ENCODE measurements around the gene GFER.
"Not testable (repeated sequence)": the region's sequence is repeated elsewhere in the genome, so short reads cannot be mapped to it uniquely, and the experiment has no call there.

Gene GFER

GRCh38 chr16:2025878-2026460 lies 42.0 kb downstream of the GFER start:
- in situ Hi-C loops (cut with HindIII; ENCODE audit: low sequenced_read_pairs), result no loop called here

DNA sequence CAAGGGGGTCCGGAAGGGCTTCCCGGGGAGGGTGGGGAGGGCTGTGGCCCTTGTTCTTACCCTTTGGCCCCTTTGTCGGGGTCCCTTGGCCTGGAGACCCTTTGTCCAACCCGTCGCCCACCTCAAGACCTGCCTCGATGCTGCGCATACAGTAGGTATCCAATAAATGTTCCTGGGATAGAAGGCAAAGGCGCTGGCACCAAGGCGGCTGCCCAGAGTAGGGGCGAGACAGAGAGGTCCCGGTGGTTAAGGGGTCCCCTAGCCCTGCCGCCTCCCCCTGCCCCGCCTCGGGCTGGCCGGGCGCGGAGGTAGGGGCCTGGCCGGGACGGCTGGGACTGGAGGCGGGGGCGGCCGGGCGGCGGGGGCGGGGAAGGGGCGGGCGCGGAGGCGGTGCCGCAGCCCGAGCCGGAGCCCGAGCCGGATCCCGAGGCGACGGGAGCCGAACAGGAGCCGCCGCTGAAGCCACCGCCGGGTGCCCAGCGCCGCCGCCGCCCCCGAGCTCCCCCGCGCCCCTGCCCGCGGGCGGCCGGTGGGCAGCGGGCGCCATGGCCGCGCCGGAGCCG lies 42.5 kb downstream of the GFER start, which contains the start of gene NHERF2:
Gene NHERF2, plus strand, starts transcription at position 442 of the 563 bp plus-strand sequence. Its CDS starts 104 bp downstream, at position 546.
- in situ Hi-C loops (cut with HindIII; ENCODE audit: low sequenced_read_pairs), result no loop called here

- in situ Hi-C loops (cut with HindIII; ENCODE audit: low sequenced_read_pairs), result no loop called here
Measured at GRCh38 chr16:2027024-2028010, 43.3 kb downstream of the GFER start.

GRCh38 chr16:2028146-2028545 lies 44.2 kb downstream of the GFER start:
- in situ Hi-C loops (cut with HindIII; ENCODE audit: low sequenced_read_pairs), result no loop called here

DNA sequence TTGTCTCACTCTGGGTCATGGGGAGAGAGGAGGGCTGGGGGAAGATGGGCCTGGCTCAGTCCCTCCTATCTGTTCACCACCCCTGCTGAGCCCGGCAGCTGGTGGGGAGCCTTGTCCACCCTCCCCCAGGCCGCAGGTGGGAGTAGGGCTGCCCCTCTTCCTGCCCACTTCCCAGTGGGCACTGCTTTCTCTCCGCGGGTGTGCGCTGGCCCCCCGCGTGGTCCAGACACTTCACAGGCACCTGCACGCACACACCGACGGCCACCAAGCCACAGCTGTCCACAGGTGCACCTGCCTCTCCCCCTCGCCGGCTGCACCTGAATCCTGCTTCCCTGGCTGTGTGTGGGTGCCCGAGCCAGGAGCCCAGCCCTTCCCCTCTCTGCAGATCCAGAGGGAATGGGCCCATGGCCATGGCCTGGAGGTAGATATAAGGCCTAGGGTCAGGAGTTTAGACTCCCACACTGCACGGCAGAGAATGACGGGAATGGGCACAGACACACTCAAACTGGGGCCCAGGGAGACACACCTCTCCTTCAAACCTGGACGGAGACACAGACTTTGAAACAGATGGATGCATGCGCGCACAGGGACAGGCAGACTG lies 44.7 kb downstream of the GFER start:
- in situ Hi-C loops (cut with HindIII; ENCODE audit: low sequenced_read_pairs), result no loop called here

DNA sequence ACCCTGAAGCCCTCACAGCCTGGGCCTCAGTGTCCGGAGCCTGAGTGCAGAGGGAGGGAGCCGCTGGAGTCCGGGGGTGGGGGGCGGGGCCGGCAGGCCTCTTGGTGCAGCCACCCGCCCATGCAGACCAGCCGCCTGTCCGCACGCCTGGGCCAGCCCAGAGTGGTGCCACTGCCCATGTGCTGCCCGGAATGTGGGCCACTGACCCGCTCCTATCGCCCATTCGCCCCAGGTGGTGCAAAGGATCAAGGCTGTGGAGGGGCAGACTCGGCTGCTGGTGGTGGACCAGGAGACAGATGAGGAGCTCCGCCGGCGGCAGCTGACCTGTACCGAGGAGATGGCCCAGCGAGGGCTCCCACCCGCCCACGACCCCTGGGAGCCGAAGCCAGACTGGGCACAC lies 45.4 kb downstream of the GFER start:
- in situ Hi-C loops (cut with HindIII; ENCODE audit: low sequenced_read_pairs), result no loop called here

DNA sequence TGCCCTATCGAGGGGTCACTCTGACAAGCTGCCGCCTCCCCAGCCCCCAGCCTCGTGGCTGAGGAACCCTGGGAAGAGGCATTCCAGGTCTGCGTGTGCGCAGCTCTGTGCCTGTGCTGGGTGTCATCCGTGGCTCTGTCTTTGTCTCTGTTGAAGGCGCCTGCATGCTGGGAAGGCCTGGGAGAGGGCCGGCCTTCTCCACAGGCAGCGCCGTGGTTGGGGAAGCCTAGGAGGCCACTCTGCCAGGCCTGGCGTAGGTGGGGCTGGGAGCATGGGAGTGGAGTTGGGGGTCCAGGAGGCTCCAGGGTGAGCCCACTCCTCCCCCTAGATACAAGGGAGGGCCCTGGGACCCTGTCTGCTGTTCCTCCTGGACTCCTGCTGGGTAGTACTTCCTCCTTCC lies 46.0 kb downstream of the GFER start:
- in situ Hi-C loops (cut with HindIII; ENCODE audit: low sequenced_read_pairs), result no loop called here

GRCh38 chr16:2031081-2031577 lies 47.1 kb downstream of the GFER start:
- in situ Hi-C loops (cut with HindIII; ENCODE audit: low sequenced_read_pairs), result no loop called here

GRCh38 chr16:2032285-2033056 lies 48.5 kb downstream of the GFER start:
- in situ Hi-C loops (cut with HindIII; ENCODE audit: low sequenced_read_pairs), result no loop called here

GRCh38 chr16:2033057-2033908 lies 49.3 kb downstream of the GFER start:
- in situ Hi-C loops (cut with HindIII; ENCODE audit: low sequenced_read_pairs), result no loop called here

GRCh38 chr16:2033909-2034695 lies 50.1 kb downstream of the GFER start:
- in situ Hi-C loops (cut with HindIII; ENCODE audit: low sequenced_read_pairs), result not testable (repeated sequence)

DNA sequence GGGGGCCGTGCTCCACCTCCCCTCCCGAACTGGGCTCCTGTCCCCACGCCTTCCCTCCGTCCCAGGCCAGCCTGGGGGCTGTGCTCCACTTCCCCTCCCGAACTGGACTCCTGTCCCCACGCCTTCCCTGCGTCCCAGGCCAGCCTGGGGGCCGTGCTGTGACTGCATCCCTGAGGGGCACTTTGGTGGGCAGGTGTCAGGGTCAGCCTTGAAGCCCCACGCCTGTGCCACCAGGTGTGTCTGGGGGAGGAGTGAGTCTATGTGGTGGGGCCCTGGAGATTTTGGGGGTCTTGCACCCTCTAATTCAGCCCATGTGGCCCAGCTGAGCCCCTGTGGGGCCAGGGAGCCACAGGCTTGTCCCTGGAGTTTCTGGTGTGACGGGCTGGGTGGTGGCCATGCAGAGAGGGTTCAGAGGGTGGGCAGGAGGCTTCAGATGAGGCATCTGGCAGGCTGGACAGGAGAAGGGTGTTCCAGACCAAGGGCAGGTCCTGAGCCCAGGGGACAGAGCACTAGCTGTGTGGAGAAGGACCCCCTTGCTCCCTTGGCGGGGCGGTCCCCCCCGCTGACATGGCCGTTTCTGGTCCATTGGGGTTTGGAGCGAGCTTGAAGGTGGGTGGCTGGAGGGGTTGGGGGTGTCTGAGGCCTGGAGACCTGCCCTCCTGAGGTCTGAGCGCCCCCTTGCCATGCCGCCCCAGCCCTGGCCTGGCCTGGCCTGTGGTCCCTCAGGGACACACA lies 50.9 kb downstream of the GFER start:
- in situ Hi-C loops (cut with HindIII; ENCODE audit: low sequenced_read_pairs), result no loop called here

DNA sequence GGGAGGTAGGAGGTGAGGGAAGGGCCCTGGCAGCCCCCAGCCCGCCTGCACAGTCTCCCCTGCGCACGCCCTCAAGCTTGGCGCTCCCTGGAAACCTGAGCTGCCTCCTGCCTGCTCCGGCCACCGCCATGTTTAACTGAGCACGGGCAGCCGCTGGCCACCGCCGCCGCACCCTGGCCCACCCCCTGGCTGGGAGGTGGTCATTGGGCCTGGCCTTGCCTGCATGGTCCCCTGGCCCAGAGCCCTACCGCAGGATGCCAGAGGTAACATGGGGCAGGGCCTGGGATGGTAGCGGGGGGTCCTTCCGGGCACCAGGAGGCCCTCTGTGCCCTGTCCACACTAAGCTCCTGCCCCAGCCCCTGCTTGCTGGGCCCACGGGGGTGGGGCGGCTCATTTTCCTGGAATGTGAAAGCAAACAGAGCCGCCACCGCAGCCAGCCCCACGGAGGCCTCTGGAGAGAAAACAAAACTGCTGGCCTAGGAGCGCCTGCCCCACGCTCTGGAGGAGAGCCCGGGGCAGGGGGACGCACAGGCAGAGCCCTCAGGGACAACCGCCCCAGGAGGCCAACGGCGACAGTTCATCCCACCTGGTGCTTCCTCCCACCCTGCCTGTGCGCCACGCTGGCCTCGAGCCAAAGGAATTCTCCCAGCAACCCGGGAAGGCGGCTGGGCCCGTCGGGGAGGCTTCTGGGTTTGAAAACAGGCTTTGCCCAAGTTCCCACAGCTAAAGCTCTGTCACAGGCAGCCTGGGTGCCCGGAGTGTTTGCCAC lies 51.6 kb downstream of the GFER start:
- in situ Hi-C loops (cut with HindIII; ENCODE audit: low sequenced_read_pairs), result no loop called here

DNA sequence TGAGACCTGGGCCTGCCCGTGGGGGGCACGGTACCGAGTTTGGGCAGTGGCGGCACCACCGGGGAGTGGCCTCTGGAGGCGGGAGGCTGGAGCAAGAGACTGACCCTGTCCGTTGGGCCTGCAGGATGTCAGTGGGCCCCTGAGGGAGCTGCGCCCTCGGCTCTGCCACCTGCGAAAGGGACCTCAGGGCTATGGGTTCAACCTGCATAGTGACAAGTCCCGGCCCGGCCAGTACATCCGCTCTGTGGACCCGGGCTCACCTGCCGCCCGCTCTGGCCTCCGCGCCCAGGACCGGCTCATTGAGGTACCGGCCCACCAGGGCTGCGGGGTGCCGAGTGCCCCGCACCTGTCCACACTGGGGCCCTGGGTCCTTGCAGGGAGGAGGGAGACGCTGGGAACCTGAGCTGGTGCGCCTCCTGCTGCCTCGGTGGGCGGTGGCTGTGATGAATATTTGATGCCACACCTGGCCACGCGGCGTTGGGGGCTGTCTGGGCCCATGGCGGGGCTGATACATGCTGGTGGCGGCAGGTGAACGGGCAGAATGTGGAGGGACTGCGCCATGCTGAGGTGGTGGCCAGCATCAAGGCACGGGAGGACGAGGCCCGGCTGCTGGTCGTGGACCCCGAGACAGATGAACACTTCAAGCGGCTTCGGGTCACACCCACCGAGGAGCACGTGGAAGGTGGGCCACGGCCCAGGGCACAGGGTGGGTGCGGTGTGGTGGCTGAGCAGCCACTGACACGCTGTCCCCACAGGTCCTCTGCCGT lies 52.4 kb downstream of the GFER start:
- in situ Hi-C loops (cut with HindIII; ENCODE audit: low sequenced_read_pairs), result no loop called here

DNA sequence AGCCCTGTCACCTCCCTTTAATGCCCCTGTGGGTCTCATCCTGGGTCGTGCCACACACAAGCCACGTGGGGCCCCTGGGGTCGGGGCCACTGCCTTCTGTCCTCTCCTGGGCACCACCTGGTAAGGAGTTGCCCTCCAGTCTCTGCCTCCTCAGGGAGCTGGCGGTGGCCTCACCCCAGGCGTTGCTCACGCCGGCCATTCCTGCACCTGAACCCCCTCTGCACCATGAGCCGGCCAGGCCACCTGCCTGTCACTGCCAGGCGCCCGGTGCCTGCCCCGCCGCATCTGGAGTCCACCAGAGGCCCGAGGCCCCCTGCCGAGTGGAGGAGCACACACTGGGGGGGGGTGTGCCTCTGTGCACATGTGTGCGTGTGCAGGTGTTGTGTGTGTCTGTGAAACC lies 53.1 kb downstream of the GFER start:
- in situ Hi-C loops (cut with HindIII; ENCODE audit: low sequenced_read_pairs), result no loop called here
